Tibial nerve (tissue), 4 donors: ENCODE data around the gene FAM131B. TPM values are rescaled to one million over a fixed set of nuclear protein-coding genes. Genes with fewer than 3 reads are reported as not detected.
A peak's percentile ranks its signal among the peaks of the same experiment; 100 is the strongest.
"Not testable (repeated sequence)": the region's sequence is repeated elsewhere in the genome, so short reads cannot be mapped to it uniquely, and the experiment has no call there.

Source experiments
- DNase-seq, 2 donors: peaks; one replicate each; pipeline ENCODE4 v3.0.0-alpha.2; 2019; ENCODE audit warnings: low spot score in 2 of 2
- H3K27ac ChIP-seq, 4 donors: fragments of 200-600 bp; sonication (generic) in 3 of 4; one replicate each; pipeline ENCODE4 v1.5.1; 2017 to 2019; ENCODE audit warnings: mild to moderate bottlenecking in 1 of 4
- H3K27me3 ChIP-seq, 2 donors: fragments of 200-600 bp; sonication (generic) in 1 of 2; one replicate each; pipeline versions ENCODE4 v1.5.1 to v1.6.0; 2017 to 2019
- H3K36me3 ChIP-seq, 3 donors: fragments of 200-600 bp; sonication (generic); one replicate each; pipeline ENCODE4 v1.5.1; 2018 to 2019
- H3K4me1 ChIP-seq, 4 donors: fragments of 200-600 bp; sonication (generic) in 3 of 4; one replicate each; pipeline ENCODE4 v1.5.1; 2017 to 2019
- H3K4me3 ChIP-seq, 4 donors: fragments of 200-600 bp; sonication (generic) in 3 of 4; one replicate each; pipeline ENCODE4 v1.5.1; 2017 to 2019; ENCODE audit warnings: mild to moderate bottlenecking in 1 of 4, moderate library complexity in 1 of 4
- H3K9me3 ChIP-seq, 4 donors: fragments of 200-600 bp; sonication (generic) in 3 of 4; one replicate each; pipeline ENCODE4 v1.5.1; 2017 to 2019
- CTCF ChIP-seq, 5 experiments: fragments of 200-600 bp in 3 of 5; fragments of 450-650 bp in 2 of 5; sonication (generic) in 3 of 5; IDR thresholded peaks; one replicate each; pipeline ENCODE4 v1.5.1; 2016 to 2019; ENCODE audit warnings: antibody characterized with exemption in 5 of 5, mild to moderate bottlenecking in 3 of 5, moderate library complexity in 2 of 5
- EP300 ChIP-seq, 2 donors: sonication (generic); formaldehyde crosslinking; IDR thresholded peaks; one replicate each; pipeline ENCODE4 v1.6.1; 2017; ENCODE audit warnings: antibody characterized with exemption in 2 of 2, mild to moderate bottlenecking in 1 of 2
- POLR2A ChIP-seq, 2 donors: fragments of 450-650 bp; IDR thresholded peaks; one replicate each; pipeline ENCODE4 v1.6.1; 2017; ENCODE audit warnings: antibody characterized with exemption in 2 of 2, mild to moderate bottlenecking in 2 of 2, moderate library complexity in 2 of 2
- WGBS, 2 donors: methylation state at CpG; one replicate each; pipeline ENCODE4 v1.1.5; 2018; 5-methylcytosine and 5-hydroxymethylcytosine counted together
- total RNA-seq, 4 donors: library from RNA; depleted of rRNA; stranded (reverse); fragments of >200 nt; gene quantifications; one replicate each; pipeline ENCODE4 v1.1.0, GENCODE V29; 2016

FAM131B gene
- total RNA-seq, 4 donors from 2014 or later, result 1.2 to 9.0 (median 1.5) TPM

GRCh38 chr7:143394068-143394467 is 31.6 kb upstream of the FAM131B start:
- H3K27ac ChIP-seq, result no peak overlapping the region

DNA sequence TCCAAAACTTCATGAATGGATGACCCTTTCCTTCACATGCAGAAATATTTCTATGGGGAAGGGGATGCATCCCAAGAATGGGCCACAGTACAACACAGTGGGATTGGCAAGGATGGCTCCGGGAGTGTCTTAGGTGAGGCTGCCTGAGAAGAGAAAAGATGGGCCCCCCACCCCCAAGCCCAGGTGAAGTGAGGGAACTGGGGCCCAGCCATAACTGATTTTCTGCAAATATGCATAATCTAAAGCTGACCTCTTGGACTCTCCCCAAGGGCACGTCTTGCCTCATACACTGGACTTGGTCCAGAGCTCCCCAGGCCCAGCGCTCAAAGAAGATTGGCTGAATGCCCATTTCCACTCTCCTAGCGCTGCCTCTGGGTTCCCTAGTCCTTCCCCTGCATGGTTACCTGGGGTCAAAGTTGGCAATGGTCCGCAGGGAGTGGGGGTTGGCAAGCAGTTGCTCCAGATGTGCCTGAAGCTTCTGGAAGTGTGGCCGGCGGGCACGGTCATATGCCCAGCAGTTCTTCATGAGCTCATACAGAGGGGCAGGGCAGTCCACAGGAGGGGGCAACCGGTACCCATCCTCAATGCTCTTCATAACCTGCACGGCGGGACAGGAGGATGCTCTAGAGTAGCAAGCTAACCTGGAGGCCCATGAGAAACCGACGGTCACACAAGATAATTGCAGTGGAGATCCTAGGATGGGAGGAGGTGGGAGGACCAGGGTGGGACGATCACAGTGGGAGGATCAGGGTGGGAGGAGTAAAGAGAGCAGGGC is 30.9 kb upstream of the FAM131B start:
- peaks cover 0 to 26% (median 8%) of the 10 kb centered on the region in 3 donors for H3K36me3 ChIP-seq
- peak overlapping the region in 2 of 4 donors; percentile 86 to 92 for H3K27ac ChIP-seq
- TF ChIP-seq CTCF (IDR thresholded peaks at IDR 0.05) (no peak), EP300 (IDR thresholded peaks at IDR 0.05) (no peak), POLR2A (IDR thresholded peaks at IDR 0.05) (no peak)
- H3K27me3 ChIP-seq, result no peaks in the 10 kb centered on the region
- H3K4me1 ChIP-seq, result peaks cover 4 to 72% (median 34%) of the 10 kb centered on the region in 4 donors
- no peaks in the 10 kb centered on the region for H3K9me3 ChIP-seq
- H3K4me3 ChIP-seq, result no peak overlapping the region
- no peak for DNase-seq
- WGBS, 2 donors, result 77 to 78% methylated on average over 13 to 14 of the region's 14 CpGs

More at GRCh38 chr7:143394068-143394467, 31.6 kb upstream of the FAM131B start:
- Histone ChIP-seq H3K36me3 (peaks cover 0 to 20% (median 7%) of the 10 kb centered on the region in 3 donors), H3K27me3 (no peaks in the 10 kb centered on the region), H3K4me3 (no peak overlapping the region), H3K4me1 (peaks cover 4 to 66% (median 34%) of the 10 kb centered on the region in 4 donors), H3K9me3 (no peaks in the 10 kb centered on the region)
- WGBS, 2 donors, result 96 to 97% methylated on average over 6 of the region's 6 CpGs
- TF ChIP-seq CTCF (IDR thresholded peaks at IDR 0.05) (no peak), EP300 (IDR thresholded peaks at IDR 0.05) (no peak), POLR2A (IDR thresholded peaks at IDR 0.05) (no peak)
- DNase-seq, result no peak

DNA sequence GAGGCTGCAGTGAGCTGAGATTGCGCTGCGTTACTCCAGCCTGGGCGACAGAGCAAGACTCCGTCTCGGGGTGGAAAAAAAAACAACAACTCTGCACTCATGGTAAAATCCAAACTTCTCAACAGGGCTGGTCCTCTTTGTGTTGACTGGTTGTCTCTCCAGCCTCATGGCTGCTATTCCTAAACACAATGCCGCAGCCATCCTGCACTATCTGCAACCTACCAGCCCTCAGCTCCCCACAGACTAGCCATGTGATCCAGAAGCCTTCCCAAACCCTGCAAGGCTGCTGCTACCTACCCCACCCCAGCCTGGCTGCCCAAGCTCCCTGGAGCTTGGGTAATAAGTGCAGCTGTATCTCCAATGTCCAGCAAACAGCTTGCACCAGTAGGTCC is 30.4 kb upstream of the FAM131B start:
- H3K27me3 ChIP-seq, result no peaks in the 10 kb centered on the region
- H3K4me3 ChIP-seq, result no peak overlapping the region
- H3K4me1 ChIP-seq, result peaks cover 4 to 77% (median 34%) of the 10 kb centered on the region in 4 donors
- H3K36me3 ChIP-seq, result peaks cover 0 to 31% (median 12%) of the 10 kb centered on the region in 3 donors
- no peak for DNase-seq
- no peaks in the 10 kb centered on the region for H3K9me3 ChIP-seq
- peak overlapping the region in 3 of 4 donors; percentile 77 to 92 (median 86) for H3K27ac ChIP-seq
- WGBS, 2 donors, result 91 to 93% methylated on average over 6 of the region's 6 CpGs
- TF ChIP-seq EP300 (IDR thresholded peaks at IDR 0.05), result no peak
- no peak for TF ChIP-seq POLR2A (IDR thresholded peaks at IDR 0.05)
- TF ChIP-seq CTCF (IDR thresholded peaks at IDR 0.05), result no peak

DNA sequence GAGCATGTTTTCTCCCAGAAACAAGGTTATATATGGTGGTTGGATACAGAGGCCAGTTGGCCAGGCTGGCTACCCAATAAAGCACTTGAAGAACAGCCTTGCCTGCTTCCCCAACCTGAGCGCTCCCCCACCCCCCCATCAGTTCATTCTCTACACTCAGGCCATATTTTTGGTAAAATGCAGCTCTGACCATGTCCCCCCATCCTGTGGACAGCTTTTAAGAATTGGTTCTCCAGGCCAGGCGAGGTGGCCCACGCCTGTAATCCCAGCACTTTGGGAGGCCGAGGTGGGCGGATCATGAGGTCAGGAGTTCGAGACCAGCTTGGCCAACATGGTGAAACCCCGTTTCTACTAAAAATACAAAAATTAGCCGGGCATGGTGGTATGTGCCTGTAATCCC is 29.9 kb upstream of the FAM131B start:
- DNase-seq, H3K9me3 ChIP-seq, H3K4me3 ChIP-seq, H3K27me3 ChIP-seq: not testable (repeated sequence)
- Histone ChIP-seq H3K27ac (peak overlapping the region; percentile 46 to 92 (median 82)), H3K4me1 (peaks cover 4 to 81% (median 34%) of the 10 kb centered on the region in 4 donors), H3K36me3 (peaks cover 0 to 36% (median 12%) of the 10 kb centered on the region in 3 donors)
- 87 to 94% methylated on average over 8 of the region's 8 CpGs for WGBS, 2 donors

DNA sequence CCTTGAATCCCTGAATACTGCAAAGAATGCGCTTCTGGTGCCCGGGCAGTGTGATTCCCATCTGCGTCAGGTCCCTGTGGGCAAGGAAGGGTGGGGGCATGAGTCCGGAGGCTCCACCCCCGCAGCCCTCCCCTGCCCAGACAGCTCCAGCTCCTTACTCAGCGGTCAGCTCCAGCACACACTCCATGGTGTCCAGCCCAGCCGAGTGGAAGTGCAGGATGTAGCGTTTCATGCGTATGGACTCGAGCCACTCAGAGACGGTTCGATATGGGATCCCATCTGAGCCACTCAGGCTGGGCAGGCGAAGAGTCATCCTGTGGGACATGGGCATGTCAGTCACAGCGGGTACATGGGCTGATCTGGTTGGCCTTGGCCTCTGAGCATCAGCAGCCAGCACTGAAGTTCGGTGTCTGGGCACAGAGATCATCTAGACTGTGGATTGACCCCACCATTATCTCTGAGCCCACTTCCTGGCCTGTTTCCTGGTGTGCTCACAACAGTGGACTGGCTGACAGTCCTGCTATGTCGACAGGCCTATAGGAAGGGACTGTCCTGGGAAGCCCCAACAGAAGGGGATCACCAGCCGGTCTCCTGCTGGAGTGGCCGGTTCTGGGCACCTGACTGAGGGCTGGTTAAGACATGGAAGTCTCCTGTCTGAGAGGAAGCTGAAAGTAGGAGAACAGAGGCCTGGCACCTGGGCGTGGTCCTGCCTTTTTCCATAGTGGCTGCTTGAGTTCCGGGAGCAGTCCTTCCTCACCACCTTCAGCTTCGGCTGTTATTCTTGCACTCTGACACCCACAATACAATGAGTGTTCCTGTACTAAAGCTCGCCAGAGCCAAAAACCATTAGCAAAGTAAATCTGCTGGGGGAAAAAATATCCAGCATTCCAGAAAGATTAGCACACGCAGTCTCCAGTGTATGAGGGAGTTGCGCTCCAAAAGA is 29.2 kb upstream of the FAM131B start:
- peak overlapping the region; percentile 46 to 92 (median 82) for H3K27ac ChIP-seq
- no peaks in the 10 kb centered on the region for H3K9me3 ChIP-seq
- H3K27me3 ChIP-seq, result no peaks in the 10 kb centered on the region
- peak; percentile 55 to 70 for DNase-seq
- TF ChIP-seq POLR2A (IDR thresholded peaks at IDR 0.05) (peak in 1 of 2 donors; percentile 22), CTCF (IDR thresholded peaks at IDR 0.05) (no peak), EP300 (IDR thresholded peaks at IDR 0.05) (peak in 1 of 2 donors; percentile 49)
- H3K4me3 ChIP-seq, result no peak overlapping the region
- peaks cover 4 to 88% (median 38%) of the 10 kb centered on the region in 4 donors for H3K4me1 ChIP-seq
- whole genome bisulfite sequencing, 2 donors, result 37% methylated on average over 19 to 21 of the region's 24 CpGs
- H3K36me3 ChIP-seq, result peaks cover 0 to 42% (median 12%) of the 10 kb centered on the region in 3 donors
